K562 (cell line): ENCODE measurements around the gene BCL10. TPM values are rescaled to one million over a fixed set of nuclear protein-coding genes. Genes with fewer than 3 reads are reported as not detected.

Experiments used
- ADNP ChIP-seq: fragments of 200-800 bp; sonication (Bioruptor generic); IDR thresholded peaks from 2 replicates; pipeline ENCODE4 v1.6.1; 2016; ENCODE audit warnings: missing genetic modification characterization, missing compliant biosample characterization
- BCOR ChIP-seq: fragments of 450-650 bp; IDR thresholded peaks from 2 replicates; pipeline ENCODE4 v1.6.1; 2016
- HDAC1 ChIP-seq, 2 experiments: fragments of 450-650 bp; IDR thresholded peaks; 2 replicates each; pipeline ENCODE4 v1.6.1; 2016 to 2017; ENCODE audit warnings: inconsistent platforms in 1 of 2, mild to moderate bottlenecking in 1 of 2, moderate library complexity in 1 of 2
- HNRNPH1 ChIP-seq: fragments of 200-400 bp; formaldehyde crosslinking; optimal IDR thresholded peaks from 2 replicates; pipeline ENCODE3; 2017; ENCODE audit warnings: low read depth, mild to moderate bottlenecking, low read length, moderate library complexity
- JUN ChIP-seq, 2 experiments: sonication (generic) in 1 of 2; formaldehyde crosslinking in 1 of 2; IDR thresholded peaks; 2 replicates each; pipeline versions ENCODE4 v1.6.1 to v1.8.0; 2012 to 2022; ENCODE audit warnings: borderline replicate concordance in 2 of 2, mild to moderate bottlenecking in 2 of 2, improper control_type of control experiment in 1 of 2, low read depth in 1 of 2, low read length in 1 of 2, missing genetic modification reagents in 1 of 2
- NR2C2 ChIP-seq, 2 experiments: fragments of 200-800 bp in 1 of 2; sonication (Bioruptor generic) in 1 of 2; sonication (generic) in 1 of 2; formaldehyde crosslinking in 1 of 2; IDR thresholded peaks; 2 replicates each; pipeline versions ENCODE4 v1.6.1 to v1.8.0; 2016 to 2022; ENCODE audit warnings: mild to moderate bottlenecking in 1 of 2, missing compliant biosample characterization in 1 of 2, missing genetic modification characterization in 1 of 2, missing genetic modification reagents in 1 of 2
- SIN3A ChIP-seq, 2 experiments: fragments of 150-350 bp in 1 of 2; IDR thresholded peaks; 2 replicates each; pipeline ENCODE4 v1.6.1; 2011 to 2016; ENCODE audit warnings: borderline replicate concordance in 2 of 2, low read depth in 2 of 2, low read length in 2 of 2, mild to moderate bottlenecking in 2 of 2, moderate library complexity in 2 of 2; ENCODE audit not compliant: control insufficient read depth in 1 of 2
- STAT5A ChIP-seq: IDR thresholded peaks from 2 replicates; pipeline ENCODE4 v1.6.1; 2012; ENCODE audit warnings: low read length, inconsistent platforms, borderline replicate concordance
- TARDBP ChIP-seq: fragments of 450-650 bp; IDR thresholded peaks from 2 replicates; pipeline ENCODE4 v1.6.1; 2016
- U2AF2 ChIP-seq: fragments of 200-400 bp; formaldehyde crosslinking; optimal IDR thresholded peaks from 2 replicates; pipeline ENCODE3; 2017; ENCODE audit warnings: low read depth, mild to moderate bottlenecking, low read length
- YY1 ChIP-seq, 3 experiments: IDR thresholded peaks; 2 replicates each; pipeline ENCODE4 v1.6.1; 2011; ENCODE audit warnings: low read length in 2 of 3, mild to moderate bottlenecking in 2 of 3, moderate library complexity in 2 of 3, borderline replicate concordance in 1 of 3, control low read depth in 1 of 3, low read depth in 1 of 3; ENCODE audit not compliant: insufficient read depth in 3 of 3, insufficient replicate concordance in 2 of 3, control insufficient read depth in 1 of 3, insufficient read length in 1 of 3; ENCODE audit errors: extremely low read depth in 1 of 3
- ZSCAN29 ChIP-seq: fragments of 450-650 bp; IDR thresholded peaks from 2 replicates; pipeline ENCODE4 v1.6.1; 2017
- polyA plus RNA-seq, 8 experiments: library from polyadenylated mRNA; depleted of rRNA in 4 of 8; stranded (reverse) in 5 of 8; unstranded in 3 of 8; fragments of >200 nt; fragmentation: Nextera tagmentation in 2 of 8; fragmentation: Illumina TruSeq in 1 of 8; extraction: Ambion mirVana in 2 of 8; extraction: Trizol in 1 of 8; gene quantifications; 2 replicates each; pipeline versions ENCODE4 v1.2.1 to v1.2.3, GENCODE V29; 2011 to 2014; ENCODE audit warnings: inconsistent platforms in 1 of 8, missing spikeins in 1 of 8
- total RNA-seq, 7 experiments: library from RNA; depleted of rRNA in 6 of 7; stranded (reverse); fragments of >200 nt in 6 of 7; fragmentation: Illumina TruSeq in 2 of 7; extraction: Trizol in 2 of 7; gene quantifications; 2 replicates each; pipeline versions ENCODE4 v1.2.1 to v1.2.3, GENCODE V29; 2011 to 2021; ENCODE audit warnings: low replicate concordance in 1 of 7
- TF ChIP-seq, protein P1 (sequence below): fragments of 450-650 bp; IDR thresholded peaks from 2 replicates; pipeline ENCODE4 v1.6.1; 2016; ENCODE audit warnings: borderline replicate concordance
- TF ChIP-seq, protein P2 (sequence below), 2 experiments: fragments of 450-650 bp in 1 of 2; sonication (generic) in 1 of 2; formaldehyde crosslinking in 1 of 2; IDR thresholded peaks; 2 replicates each; pipeline versions ENCODE4 v1.7.1 to v1.9.0; 2016 to 2022; ENCODE audit warnings: inconsistent platforms in 1 of 2, mild to moderate bottlenecking in 1 of 2, missing genetic modification reagents in 1 of 2

Gene BCL10
- total and polyA plus RNA-seq, 9 of the 15 experiments (the other 6 are each of a cell fraction or from before 2014, with no cell fraction given) = 8.0 to 19.4 (median 12.3) TPM

DNA sequence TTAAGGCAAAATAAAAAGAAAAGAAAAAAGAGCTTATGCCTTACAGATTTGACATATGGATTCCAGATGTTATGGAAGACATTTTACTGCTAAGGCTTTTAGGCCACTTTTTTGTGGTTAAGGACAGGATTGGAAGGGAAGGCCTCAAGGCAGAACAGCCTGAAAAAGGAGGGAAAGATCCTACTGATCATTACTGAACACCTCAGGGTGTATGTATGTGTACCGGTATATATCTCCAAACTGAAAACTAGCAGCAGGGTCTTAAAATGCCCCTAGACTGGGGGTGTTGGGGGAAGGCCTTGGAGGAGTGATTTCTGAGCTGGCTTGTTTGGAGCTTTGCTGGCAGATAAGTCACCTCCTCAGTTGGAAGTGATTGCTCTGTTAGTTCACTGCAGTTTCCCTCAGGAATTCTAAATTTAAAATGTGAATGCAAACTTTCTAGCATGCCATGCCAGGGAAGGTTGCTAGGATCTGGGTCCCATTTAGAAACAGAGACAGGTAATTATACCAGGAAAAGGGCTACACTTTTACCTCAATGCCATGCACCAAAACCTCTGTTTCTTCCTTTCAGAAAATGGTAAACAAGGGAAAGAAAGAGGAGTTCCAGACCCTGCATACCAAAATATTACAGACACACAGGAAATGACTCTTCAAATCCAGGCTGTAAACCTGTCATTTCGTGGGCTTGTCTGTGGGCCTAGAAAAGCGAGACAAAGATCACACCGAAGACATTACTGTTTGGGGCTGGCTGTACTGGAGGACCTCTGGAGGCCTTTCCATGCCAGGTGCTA is 32.0 kb downstream of the BCL10 start (continued):
- TF ChIP-seq, protein P1, sequence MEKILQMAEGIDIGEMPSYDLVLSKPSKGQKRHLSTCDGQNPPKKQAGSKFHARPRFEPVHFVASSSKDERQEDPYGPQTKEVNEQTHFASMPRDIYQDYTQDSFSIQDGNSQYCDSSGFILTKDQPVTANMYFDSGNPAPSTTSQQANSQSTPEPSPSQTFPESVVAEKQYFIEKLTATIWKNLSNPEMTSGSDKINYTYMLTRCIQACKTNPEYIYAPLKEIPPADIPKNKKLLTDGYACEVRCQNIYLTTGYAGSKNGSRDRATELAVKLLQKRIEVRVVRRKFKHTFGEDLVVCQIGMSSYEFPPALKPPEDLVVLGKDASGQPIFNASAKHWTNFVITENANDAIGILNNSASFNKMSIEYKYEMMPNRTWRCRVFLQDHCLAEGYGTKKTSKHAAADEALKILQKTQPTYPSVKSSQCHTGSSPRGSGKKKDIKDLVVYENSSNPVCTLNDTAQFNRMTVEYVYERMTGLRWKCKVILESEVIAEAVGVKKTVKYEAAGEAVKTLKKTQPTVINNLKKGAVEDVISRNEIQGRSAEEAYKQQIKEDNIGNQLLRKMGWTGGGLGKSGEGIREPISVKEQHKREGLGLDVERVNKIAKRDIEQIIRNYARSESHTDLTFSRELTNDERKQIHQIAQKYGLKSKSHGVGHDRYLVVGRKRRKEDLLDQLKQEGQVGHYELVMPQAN = no peak
- TF ChIP-seq NR2C2 (CRISPR knock-in tag; IDR thresholded peaks at IDR 0.05) = no peak
- peak; percentile 3; the same call in 1 of the 2 replicates for TF ChIP-seq NR2C2 (tag; IDR thresholded peaks at IDR 0.05)
- TF ChIP-seq SIN3A (IDR thresholded peaks at IDR 0.05; ENCODE audit: borderline replicate concordance in 2 of 2, control insufficient read depth in 1 of 2, low read depth in 2 of 2, low read length in 2 of 2) = no peak
- no peak for TF ChIP-seq TARDBP
- no peak for TF ChIP-seq ADNP (tag)
- TF ChIP-seq ZSCAN29 = no peak
- TF ChIP-seq U2AF2 = no peak
- TF ChIP-seq, protein P2, sequence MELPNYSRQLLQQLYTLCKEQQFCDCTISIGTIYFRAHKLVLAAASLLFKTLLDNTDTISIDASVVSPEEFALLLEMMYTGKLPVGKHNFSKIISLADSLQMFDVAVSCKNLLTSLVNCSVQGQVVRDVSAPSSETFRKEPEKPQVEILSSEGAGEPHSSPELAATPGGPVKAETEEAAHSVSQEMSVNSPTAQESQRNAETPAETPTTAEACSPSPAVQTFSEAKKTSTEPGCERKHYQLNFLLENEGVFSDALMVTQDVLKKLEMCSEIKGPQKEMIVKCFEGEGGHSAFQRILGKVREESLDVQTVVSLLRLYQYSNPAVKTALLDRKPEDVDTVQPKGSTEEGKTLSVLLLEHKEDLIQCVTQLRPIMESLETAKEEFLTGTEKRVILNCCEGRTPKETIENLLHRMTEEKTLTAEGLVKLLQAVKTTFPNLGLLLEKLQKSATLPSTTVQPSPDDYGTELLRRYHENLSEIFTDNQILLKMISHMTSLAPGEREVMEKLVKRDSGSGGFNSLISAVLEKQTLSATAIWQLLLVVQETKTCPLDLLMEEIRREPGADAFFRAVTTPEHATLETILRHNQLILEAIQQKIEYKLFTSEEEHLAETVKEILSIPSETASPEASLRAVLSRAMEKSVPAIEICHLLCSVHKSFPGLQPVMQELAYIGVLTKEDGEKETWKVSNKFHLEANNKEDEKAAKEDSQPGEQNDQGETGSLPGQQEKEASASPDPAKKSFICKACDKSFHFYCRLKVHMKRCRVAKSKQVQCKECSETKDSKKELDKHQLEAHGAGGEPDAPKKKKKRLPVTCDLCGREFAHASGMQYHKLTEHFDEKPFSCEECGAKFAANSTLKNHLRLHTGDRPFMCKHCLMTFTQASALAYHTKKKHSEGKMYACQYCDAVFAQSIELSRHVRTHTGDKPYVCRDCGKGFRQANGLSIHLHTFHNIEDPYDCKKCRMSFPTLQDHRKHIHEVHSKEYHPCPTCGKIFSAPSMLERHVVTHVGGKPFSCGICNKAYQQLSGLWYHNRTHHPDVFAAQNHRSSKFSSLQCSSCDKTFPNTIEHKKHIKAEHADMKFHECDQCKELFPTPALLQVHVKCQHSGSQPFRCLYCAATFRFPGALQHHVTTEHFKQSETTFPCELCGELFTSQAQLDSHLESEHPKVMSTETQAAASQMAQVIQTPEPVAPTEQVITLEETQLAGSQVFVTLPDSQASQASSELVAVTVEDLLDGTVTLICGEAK (IDR thresholded peaks at IDR 0.05) = no peak
- TF ChIP-seq, protein P2 (CRISPR knock-in tag; IDR thresholded peaks at IDR 0.05) = no peak
- no peak for TF ChIP-seq YY1 (IDR thresholded peaks at IDR 0.05; ENCODE audit: borderline replicate concordance in 1 of 3, control insufficient read depth in 1 of 3, extremely low read depth in 1 of 3, insufficient read depth in 3 of 3, insufficient read length in 1 of 3, insufficient replicate concordance in 2 of 3, low read depth in 1 of 3, low read length in 2 of 3)
- no peak for TF ChIP-seq BCOR
- no peak for TF ChIP-seq HDAC1 (IDR thresholded peaks at IDR 0.05)
- TF ChIP-seq JUN (IDR thresholded peaks at IDR 0.05; ENCODE audit: borderline replicate concordance, low read depth, low read length) = no peak
- no peak for TF ChIP-seq JUN (CRISPR knock-in tag; IDR thresholded peaks at IDR 0.05; ENCODE audit: borderline replicate concordance)
- no peak for TF ChIP-seq HNRNPH1
- TF ChIP-seq STAT5A = no peak
